Activated T-cell treated with anti-CD3 and anti-CD28 coated beads for 4 hours (primary cell): ENCODE results near the gene SMG5.
"Not testable (repeated sequence)": the region's sequence is repeated elsewhere in the genome, so short reads cannot be mapped to it uniquely, and the experiment has no call there.

Source experiments
- DNase-seq: peaks from one replicate; pipeline ENCODE4 v3.0.0-alpha.2; 2020

The SMG5 gene

GRCh38 chr1:156244712-156245111 is 37.9 kb downstream of the SMG5 start:
- no peak for DNase-seq

- DNase-seq, result no peak
Observed at GRCh38 chr1:156244126-156244525, 38.5 kb downstream of the SMG5 start.

GRCh38 chr1:156242738-156243137 is 39.9 kb downstream of the SMG5 start:
- no peak for DNase-seq

GRCh38 chr1:156241926-156242325 is 40.7 kb downstream of the SMG5 start, which contains the start of gene BGLAP:
Gene BGLAP, plus strand, starts transcription at chr1:156242184. Its CDS starts 48 bp downstream, at chr1:156242232.
- no peak for DNase-seq

- DNase-seq, result no peak
Observed at GRCh38 chr1:156241311-156241811, 41.3 kb downstream of the SMG5 start.

GRCh38 chr1:156238248-156238647 is 44.4 kb downstream of the SMG5 start:
- DNase-seq, result no peak

GRCh38 chr1:156236164-156236563 is 46.5 kb downstream of the SMG5 start:
- DNase-seq, result no peak

GRCh38 chr1:156233426-156234127 is 49.0 kb downstream of the SMG5 start:
- no peak for DNase-seq

GRCh38 chr1:156232201-156232894 is 50.3 kb downstream of the SMG5 start:
- no peak for DNase-seq

- DNase-seq, result no peak
Observed at GRCh38 chr1:156230473-156230837, 52.2 kb downstream of the SMG5 start.

- DNase-seq, result no peak
Observed at GRCh38 chr1:156229809-156230472, 52.7 kb downstream of the SMG5 start.

- DNase-seq, result no peak
Observed at GRCh38 chr1:156228501-156228900, 54.1 kb downstream of the SMG5 start.

GRCh38 chr1:156226782-156227181 is 55.8 kb downstream of the SMG5 start:
- no peak for DNase-seq

- DNase-seq, result no peak
Observed at GRCh38 chr1:156226116-156226538, 56.5 kb downstream of the SMG5 start.

GRCh38 chr1:156225677-156226014 is 57.0 kb downstream of the SMG5 start:
- no peak for DNase-seq

- no peak for DNase-seq
Observed at GRCh38 chr1:156221986-156222692, 60.5 kb downstream of the SMG5 start.

- DNase-seq, result no peak
Observed at GRCh38 chr1:156220226-156220625, 62.4 kb downstream of the SMG5 start.

GRCh38 chr1:156217871-156218270 is 64.8 kb downstream of the SMG5 start:
- peak; percentile 25 for DNase-seq

- not testable (repeated sequence) for DNase-seq
Observed at GRCh38 chr1:156216361-156217086, 66.1 kb downstream of the SMG5 start.

- no peak for DNase-seq
Observed at GRCh38 chr1:156214024-156214748, 68.4 kb downstream of the SMG5 start.

- no peak for DNase-seq
Observed at GRCh38 chr1:156213644-156213966, 69.0 kb downstream of the SMG5 start.
